A549 (cell line): ENCODE results near the gene SLC35E1.

Source experiments
- KDM1A ChIP-seq: fragments of 200-600 bp; sonication (generic); IDR thresholded peaks from 2 replicates; pipeline ENCODE4 v1.6.1; 2016; ENCODE audit warnings: low read depth, mild to moderate bottlenecking
- MAFK ChIP-seq: fragments of 450-650 bp; IDR thresholded peaks from 2 replicates; pipeline ENCODE4 v1.6.1; 2014; ENCODE audit not compliant: partially characterized antibody
- TF ChIP-seq, protein P1 (sequence below): fragments of >200 bp; sonication (Bioruptor Twin); formaldehyde crosslinking; IDR thresholded peaks from 3 replicates; pipeline ENCODE4 v1.5.1; 2016

GRCh38 chr19:16615808-16616207, 43.6 kb upstream of the SLC35E1 start:
- TF ChIP-seq KDM1A (no peak), MAFK (no peak)
- TF ChIP-seq, protein P1, sequence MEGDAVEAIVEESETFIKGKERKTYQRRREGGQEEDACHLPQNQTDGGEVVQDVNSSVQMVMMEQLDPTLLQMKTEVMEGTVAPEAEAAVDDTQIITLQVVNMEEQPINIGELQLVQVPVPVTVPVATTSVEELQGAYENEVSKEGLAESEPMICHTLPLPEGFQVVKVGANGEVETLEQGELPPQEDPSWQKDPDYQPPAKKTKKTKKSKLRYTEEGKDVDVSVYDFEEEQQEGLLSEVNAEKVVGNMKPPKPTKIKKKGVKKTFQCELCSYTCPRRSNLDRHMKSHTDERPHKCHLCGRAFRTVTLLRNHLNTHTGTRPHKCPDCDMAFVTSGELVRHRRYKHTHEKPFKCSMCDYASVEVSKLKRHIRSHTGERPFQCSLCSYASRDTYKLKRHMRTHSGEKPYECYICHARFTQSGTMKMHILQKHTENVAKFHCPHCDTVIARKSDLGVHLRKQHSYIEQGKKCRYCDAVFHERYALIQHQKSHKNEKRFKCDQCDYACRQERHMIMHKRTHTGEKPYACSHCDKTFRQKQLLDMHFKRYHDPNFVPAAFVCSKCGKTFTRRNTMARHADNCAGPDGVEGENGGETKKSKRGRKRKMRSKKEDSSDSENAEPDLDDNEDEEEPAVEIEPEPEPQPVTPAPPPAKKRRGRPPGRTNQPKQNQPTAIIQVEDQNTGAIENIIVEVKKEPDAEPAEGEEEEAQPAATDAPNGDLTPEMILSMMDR, result no peak
